ENCODE measurements around the gene TGFBRAP1.

GRCh38 chr2:105376789-105377240 lies 47.3 kb upstream of the TGFBRAP1 start:
- TF ChIP-seq POLR2A (IDR thresholded peaks at IDR 0.05) (no peak), CTCF (IDR thresholded peaks at IDR 0.05) (no peak)

Data from uterus (tissue), 2 donors.